NCI-H2227 (cell line): ENCODE results near the gene TMCC2.

ENCODE experiments used
- DNase-seq: peaks from one replicate; lab custom pipeline; 2025; ENCODE audit not compliant: unreplicated experiment; lab: John Stamatoyannopoulos, UW

Gene TMCC2

DNA sequence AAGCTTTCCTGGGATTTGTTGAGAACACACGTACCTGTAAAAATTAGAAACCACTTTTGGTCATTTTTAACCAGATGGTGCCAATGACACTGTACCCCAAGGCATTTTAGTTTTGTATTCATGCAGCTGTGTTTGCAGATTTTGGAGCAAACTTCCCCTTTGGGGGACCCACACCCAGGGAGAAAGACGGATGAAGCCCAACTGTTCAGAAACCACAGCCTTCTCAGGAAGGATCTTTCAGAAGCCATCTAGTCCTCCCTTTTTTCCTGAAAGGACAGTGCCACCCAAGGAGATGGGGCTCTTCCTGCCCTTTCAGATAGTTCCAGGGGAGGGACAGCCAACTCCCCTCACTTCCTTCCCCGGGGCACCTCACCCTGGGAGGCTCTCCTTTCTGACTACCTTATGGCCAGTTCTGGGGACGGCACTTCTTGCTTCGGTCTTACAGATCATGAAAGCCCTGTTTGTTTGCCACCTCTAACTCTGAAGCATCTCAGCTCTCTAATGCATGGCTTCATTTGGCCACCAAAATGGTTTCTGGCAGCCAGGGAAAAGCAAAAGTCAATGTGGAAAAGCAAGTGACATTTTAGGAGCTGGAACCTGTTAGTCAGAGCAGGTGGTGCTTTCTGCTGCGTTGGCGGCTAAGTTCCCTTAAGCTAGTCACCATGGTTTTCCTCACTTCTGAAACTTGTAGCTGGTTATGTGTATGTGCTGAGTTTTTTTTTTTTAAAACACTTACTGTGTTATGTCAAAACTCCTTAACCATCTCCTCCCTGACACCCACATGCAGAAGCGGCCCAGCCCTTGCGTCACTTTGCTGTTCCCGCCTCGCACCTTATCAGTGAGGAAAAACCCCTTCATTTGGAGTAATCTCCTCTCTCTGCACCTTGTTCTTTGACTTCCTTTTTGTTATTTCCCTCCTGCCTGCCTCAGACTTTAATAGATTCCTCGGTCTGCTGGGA is 10.1 kb downstream of the TMCC2 start:
- DNase-seq: no peak

- DNase-seq: no peak
Measured at GRCh38 chr1:205239078-205239477, 11.3 kb downstream of the TMCC2 start.

DNA sequence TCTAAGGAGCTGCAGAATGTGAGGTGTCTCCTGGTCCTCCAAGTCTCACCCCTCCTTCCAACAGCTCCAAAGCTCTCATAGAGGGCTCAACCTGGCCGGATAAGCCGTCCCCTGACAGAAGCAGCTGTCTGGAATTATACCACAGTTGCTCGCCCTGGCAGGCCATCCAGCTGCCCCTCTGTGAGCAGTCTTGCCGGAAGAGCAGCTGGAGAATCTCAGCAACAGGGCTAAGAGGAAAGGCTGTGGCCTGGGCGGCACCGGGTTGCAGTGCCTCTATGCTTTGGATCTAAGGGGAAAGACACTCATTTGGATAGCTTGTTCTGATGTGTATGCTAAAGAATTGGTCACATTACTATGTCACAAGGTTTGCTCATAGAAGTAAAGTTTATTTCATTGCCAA is 12.4 kb downstream of the TMCC2 start:
- no peak for DNase-seq

- no peak for DNase-seq
Measured at GRCh38 chr1:205240569-205240968, 12.8 kb downstream of the TMCC2 start.

- no peak for DNase-seq
Measured at GRCh38 chr1:205241366-205242030, 13.8 kb downstream of the TMCC2 start.

DNA sequence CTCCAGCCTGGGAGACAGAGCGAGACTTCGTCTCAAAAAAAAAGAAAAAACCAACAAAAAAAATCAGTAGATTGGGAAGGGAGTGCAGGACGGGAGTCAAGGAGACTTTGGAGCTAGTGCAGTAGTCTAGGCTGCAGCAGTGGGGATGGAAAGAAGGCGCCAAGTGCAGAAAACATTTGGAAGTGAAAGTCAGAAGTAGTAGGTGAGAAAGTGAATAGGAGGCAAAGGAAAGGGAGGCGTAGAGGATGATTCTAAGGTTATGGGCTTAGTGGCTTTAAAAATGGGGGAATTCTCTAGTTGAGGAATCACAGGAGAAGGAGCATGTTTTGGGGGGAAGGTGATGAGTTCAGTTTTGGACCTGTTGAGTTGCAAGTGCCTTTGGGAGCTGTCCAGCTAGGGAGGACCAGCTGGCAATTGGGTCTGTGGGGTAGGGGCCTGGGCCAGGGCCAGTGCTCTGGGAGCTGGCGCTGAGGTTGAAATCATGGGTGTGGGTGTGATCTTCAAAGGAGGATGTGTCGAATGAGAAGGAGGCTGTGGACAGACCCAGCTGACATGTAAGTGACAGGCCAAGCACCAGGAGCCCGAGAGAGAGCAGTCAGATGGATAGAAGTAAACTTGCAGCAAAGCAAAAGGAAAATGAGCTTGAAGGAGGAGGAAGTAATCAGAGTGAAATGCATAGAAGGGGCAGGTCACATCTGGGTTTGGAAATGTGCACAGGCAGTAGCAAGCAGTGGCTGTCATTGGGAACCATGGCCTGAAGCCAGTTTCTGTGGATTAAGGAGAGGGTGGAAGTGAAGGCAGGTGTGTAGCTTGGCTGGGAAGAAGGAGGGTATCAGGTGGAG is 15.8 kb downstream of the TMCC2 start:
- DNase-seq: no peak

- no peak for DNase-seq
Measured at GRCh38 chr1:205244384-205244783, 16.6 kb downstream of the TMCC2 start.

DNA sequence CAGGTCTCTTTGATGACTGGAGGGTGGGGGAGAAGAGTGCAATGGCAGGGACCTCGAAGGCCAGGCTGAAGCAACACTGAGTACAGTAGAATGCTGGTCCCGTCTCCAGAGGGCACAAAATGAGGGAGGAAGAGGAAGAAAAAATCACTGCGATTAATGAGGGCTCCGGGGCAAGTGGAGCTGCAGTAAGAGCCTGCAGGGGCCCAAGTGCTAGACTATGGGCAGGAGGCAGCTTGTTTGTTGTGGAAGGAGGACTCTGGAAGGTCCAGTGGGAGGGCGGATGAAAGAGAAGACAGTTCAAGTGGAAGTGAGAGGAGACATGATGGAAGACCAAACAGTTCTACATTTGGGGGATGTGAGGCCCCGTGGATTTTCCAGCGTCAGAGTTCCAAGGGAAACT is 17.4 kb downstream of the TMCC2 start:
- no peak for DNase-seq

- DNase-seq: no peak
Measured at GRCh38 chr1:205246351-205247119, 18.8 kb downstream of the TMCC2 start.

DNA sequence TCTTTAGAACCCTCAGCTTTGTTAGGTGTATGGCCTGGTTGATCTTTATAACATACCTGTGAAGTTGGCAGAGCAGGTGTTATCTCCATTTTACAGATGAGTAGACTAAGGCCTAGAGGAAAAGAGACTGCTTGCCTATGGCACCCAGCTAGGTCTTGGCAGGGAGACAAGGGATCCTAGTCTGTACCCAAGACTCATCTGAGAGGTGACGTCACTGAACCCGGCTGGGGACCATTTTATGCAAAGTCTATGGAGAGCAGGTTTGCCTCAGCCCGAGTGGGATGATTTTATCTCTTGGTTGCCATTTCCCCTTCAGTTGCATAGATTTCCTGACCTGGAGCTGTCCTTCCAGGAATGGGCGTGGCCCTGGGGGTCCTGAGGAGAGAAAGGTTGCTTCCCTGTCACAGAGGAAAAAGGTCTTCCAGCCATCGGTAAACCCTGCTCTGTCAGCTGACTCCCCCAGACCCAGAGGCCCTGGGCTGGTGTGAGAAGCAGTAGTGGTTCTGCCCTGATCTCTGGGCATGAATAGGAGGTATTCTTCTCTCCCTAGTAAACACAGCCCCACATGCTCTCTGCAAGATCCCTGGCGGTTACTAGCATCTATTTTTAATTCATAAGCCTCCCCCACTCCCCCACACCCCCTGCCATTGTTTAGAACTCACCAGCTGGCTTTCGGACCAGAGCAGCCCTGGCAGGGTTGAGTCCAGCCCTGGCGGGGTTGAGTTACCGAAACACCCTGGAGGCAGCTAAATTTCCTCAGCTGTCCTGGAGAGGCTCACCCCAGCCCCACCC is 19.6 kb downstream of the TMCC2 start:
- DNase-seq: no peak

DNA sequence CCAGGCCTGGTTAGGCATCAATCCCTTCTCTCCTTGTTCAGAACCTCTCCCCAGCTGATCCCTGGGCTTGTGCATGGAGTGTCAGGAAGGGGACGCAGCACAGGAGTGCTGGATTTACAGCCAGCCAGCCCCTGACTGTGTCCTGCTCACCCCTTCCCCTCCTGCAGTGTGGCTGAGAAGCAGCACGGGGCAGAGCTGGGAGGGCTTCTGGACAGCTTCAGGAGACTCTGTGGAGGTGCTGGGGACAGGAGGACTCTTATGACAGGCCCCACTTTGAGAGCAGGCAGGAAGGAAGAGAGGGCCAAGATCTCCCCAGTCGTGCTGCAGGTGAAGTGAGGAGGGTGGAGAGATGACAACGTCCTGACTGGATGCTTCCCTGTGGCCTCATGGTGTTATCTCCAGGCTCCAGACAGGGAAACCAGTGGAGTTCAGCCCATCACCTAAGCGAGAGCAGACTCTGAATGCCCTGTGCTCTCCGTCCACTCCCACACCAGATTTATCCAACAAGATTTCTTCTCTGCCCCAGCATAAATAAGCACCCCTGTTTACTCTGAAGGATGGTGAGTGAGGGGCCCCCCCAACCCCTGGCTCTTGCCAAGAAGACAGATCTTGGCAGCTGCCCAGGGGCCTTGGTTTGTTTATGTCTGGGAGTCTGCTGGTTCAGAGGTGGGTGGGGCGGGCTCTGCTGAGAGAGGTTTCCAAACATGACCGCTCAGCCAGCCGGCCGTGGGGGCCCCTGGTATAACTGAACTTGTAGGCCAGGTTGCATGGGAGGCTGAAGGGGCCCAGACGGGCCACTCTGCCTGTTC is 21.3 kb downstream of the TMCC2 start:
- DNase-seq: no peak

GRCh38 chr1:205249651-205250050 is 21.9 kb downstream of the TMCC2 start:
- DNase-seq: no peak

- no peak for DNase-seq
Measured at GRCh38 chr1:205250699-205251098, 23.0 kb downstream of the TMCC2 start.

DNA sequence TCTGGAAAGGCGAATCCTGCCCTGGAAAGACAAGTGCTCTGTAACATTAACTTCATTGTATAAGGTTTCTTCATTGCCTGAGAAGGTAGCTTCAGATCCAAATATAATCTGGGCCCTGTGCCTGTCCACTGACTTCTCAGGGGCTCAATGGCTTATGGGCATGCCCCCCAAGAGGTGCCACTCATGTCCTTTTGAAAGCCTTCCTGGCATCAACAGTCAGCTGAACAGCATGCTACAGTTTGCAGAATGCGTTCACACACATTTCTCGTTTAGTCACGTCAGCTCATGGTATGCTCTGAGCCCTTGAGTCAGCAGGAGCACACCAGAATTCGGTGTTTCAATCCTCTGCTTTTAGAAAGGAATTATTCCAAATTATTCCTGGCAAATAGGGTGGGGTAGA is 23.8 kb downstream of the TMCC2 start:
- no peak for DNase-seq

- peak; percentile 90 for DNase-seq
Measured at GRCh38 chr1:205255941-205256780, 28.4 kb downstream of the TMCC2 start.

- no peak for DNase-seq
Measured at GRCh38 chr1:205256951-205257625, 29.3 kb downstream of the TMCC2 start.

DNA sequence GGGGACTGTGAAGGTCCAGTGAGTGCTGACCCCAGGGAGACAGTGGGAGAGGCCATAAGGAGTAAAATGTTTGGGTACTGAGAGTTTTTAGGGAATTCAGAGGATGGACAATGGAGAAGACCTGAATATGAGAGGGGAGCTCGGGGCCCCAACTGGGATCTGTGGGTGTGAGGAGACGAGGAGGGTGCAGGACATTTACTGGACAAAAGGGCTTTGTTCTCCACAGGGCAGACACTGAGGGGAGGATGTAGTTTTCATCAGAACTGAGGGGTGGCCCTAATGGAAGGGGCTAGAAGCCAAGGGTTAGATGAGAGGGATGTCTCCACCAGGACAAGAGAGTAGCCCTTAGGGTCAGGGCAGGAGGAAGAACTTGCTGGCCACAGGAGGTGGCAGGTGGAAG is 30.0 kb downstream of the TMCC2 start:
- no peak for DNase-seq

DNA sequence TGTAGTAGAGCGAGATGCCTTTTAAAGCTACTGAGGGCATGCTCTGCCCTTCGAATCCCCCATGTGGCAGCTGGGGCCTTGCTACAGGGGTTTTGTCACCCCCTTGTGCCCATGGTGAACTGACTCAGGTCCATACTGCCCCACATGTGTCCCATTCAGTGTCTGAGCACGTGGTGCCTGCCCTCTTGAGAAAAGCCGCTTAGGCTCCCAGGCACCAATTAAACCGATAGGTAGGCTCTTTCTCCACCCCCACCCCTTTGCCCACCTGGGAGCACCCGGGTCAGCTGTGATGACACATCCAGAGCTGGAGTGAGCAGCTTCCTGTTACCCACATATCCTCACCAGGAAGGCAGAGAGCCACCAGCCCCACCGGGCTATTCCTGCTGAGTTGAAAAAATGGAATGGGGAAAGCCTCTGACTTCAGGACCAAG is 30.5 kb downstream of the TMCC2 start:
- no peak for DNase-seq
